ENCODE data around the gene FRMD6.
A peak's percentile ranks its signal among the peaks of the same experiment; 100 is the strongest.
"Not testable (repeated sequence)": the region's sequence is repeated elsewhere in the genome, so short reads cannot be mapped to it uniquely, and the experiment has no call there.

Gene FRMD6

DNA sequence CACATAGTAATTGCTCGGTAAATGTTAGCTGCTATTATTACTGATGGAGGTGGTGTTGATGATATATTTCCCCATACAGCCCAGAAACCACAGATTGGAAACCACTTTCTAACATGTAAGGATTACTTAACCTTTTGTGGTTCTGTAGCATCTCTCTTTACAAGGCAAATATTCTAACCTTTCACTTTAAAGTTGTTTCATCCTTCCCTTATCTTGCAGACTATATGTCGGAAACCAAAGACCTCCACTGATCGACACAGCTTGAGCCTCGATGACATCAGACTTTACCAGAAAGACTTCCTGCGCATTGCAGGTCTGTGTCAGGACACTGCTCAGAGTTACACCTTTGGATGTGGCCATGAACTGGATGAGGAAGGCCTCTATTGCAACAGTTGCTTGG is 75.8 kb downstream of the FRMD6 start:
- DNase-seq: no peak

DNA sequence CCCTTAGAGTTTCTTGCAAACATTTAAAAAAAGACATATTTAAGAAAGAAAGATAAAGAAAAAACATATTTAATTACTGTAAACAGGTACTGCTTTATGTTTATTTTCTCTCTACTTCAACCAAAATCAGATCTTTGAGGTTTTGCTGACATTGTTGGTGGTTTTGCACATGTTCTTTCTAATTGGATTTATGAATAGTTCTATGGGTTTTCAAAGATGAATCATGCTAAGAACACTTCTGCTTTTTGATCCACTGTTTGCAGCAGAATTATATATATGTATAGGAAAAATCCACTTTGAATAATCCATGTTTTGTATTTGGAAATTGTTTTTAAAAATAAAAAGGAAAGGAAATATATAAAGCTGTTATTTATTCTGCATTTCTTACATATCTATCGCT is 78.4 kb downstream of the FRMD6 start:
- no peak for DNase-seq

DNA sequence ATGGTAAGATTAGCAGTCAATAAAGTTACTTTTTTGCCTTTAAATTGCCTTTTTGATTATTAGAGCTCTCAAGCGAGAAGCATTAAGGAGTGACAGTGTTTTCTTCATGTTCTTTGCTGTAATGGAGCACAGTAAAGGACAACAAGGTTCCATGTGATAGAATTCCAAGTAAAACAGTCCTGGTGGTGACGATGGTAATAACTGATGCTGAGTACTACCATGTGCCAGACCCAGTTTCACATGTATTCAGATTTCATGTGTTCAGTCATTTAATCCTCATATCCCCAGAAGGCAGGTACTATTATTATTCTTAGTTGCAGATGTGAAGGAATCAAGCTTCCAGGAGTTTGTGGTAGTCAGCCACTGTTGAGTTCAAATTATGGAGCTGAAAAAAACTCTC is 79.0 kb downstream of the FRMD6 start:
- DNase-seq: no peak

DNA sequence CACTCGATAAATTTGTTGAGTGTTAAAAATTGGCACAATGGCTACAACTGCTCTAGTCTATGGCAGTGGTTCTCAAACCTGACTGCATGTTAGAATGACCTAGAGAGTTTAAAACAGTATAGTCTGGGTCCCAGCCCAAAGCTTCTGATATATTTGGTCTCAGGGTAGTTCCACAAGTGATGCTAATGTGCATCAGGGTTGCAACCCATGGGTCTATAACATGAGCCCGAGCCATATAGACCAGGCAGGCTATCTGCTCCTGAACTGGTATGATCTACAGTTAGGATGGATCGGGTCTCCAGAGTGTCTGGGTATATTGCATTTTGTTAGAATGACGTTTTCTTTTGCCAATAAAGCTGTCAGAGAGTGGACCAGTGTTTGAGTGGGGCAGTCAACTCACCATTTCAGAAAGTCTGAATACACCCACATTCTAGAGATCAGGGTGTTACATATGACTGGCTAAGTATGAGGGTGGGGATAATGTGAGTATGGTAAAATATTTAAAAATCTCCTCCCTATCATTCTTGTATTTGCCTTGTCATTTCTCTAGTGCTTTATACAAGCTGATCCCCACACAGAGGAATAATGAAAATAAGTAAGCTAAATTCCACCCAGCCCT is 80.9 kb downstream of the FRMD6 start:
- DNase-seq: no peak

DNA sequence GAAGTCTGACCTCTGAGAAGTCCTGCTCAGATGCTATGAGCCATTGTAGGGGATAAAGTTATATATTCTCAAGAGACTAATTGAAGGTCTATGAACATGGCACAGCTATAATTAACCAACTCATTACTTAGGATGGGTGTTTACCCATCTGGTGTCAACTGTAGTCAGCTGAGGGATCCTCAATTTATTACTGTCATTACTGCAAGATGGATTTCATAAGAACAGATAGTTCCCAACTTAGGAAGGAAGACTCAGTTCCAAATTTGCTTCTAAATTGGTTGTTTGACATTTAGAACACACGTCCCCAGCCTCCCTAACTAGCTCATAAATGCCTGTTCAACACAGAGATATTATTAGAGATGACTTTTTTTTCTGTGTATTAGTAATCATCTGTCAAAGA is 81.4 kb downstream of the FRMD6 start:
- no peak for DNase-seq

DNA sequence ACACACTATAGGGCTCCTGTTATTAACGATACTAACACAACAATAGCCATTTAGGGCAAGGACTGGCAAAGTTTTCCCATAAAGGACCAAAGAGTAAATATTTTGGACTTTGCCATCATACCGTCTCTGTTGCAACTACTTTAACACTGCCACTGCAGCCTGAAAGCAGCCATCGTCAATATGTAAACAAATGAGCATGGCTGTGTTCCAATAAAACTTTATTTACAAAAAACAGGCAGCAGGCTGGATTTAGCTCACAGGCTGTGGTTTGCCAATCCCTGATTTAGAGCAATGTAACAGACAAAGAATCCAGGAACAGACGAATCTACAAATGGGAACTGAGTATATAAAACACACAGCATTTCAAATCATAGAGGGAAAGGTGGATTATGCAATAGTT is 84.1 kb downstream of the FRMD6 start:
- no peak for DNase-seq

DNA sequence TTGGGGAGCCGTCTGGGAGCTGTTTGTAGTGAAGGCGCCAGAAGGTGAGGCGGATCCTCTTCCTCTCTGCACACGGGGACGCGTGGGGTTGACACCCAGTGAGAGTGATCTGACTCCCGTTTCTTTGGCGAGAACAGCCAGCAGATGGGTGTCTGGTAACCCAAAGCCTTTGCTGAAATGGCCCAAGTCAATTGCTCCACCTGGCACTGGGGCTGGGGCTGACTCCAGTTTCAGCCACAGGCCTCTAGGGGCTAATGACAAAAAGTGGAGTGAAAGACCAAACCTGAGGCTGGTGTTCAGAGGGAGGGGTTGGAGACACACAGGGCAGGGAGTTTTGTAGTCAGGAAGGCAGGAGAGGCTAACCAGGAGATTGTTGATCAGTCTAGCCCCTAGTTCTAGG is 87.0 kb downstream of the FRMD6 start:
- DNase-seq: no peak

DNA sequence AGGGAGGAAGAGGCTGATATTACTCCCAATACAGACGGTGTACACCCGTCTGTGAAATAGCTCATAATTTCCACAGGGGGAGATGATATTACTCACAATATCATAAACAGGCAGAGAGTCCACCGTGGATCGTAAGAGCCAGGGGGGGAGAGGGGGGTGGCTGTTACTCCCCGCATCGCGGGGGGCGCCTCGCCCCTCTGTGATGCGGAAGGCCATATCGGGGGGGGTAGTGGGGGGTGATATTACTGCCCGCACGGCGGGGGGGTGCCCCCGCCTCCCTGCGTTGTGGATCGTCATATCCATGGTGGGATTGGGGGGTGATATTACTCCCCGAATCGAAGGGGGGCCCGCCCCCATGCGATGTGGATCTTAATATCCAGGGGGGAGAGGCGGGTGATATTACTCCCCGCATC is 91.9 kb downstream of the FRMD6 start:
- no peak for DNase-seq

DNA sequence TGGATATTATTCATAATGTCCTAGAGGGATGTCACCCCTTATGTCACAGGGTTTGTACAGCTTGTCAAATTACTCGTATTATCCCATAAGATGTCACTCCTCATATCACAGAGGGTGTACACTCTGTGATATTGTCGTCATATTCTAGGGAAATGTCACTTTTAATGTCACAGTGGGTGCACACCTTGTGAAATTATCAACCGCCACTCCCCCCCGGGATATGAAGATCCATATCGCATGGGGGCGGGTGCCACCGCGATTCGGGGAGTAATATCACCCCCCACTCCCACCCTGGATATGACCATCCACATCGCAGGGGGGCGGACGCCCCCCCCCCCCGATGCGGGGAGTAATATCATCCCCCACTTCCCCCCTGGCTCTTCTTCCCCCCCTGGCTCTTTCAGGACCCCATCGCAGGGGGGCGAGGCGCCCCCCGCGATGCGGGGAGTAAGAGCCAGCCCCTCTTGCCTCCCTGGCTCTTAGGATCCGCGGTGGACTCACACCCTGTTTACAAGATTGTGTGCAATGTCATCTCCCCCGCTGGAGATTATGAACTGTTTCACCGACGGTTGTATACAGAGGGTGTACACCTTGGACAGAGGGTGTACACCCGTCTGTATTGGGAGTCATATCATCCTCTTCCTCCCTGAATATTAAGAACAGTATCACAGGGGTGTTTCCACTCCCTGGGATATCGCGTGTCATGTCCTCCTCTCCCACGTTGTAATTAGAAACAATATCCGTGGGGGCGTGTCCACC is 92.8 kb downstream of the FRMD6 start:
- DNase-seq: no peak

DNA sequence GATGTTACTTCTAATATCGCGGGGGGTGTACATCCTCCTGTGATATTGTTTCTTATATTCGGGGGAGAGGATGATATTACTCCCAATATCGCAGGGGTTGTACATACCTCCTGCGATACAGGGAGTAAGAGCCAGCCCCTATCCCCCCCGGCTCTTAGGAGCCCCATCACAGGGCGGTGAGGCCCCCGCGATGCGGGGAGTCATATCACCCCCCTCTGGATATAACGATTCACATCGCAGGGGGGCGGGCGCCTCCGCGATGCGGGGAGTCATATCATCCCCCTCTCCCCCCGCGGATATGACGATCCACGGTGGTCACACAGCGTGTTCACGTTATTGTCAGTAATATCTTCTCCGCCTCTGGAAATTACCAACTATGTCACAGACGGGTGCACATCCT is 95.1 kb downstream of the FRMD6 start:
- not testable (repeated sequence) for DNase-seq

DNA sequence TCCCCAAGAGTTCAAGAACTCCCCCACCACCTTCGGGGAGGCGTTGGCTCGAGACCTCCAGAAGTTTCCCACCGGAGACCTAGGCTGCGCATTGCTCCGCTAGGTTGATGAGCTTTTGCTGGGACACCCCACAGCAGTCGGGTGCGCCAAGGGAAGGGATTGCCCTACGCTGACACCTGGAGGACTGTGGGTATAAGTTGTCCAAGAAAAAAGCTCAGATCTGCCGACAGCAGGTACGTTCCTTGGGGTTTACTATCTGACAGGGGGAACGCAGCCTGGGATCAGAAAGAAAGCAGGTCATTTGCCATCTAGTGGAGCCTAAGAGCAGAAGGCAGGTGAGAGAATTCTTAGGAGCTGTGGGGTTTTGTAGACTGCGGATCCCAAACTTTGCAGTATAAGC is 98.8 kb downstream of the FRMD6 start:
- no peak for DNase-seq

DNA sequence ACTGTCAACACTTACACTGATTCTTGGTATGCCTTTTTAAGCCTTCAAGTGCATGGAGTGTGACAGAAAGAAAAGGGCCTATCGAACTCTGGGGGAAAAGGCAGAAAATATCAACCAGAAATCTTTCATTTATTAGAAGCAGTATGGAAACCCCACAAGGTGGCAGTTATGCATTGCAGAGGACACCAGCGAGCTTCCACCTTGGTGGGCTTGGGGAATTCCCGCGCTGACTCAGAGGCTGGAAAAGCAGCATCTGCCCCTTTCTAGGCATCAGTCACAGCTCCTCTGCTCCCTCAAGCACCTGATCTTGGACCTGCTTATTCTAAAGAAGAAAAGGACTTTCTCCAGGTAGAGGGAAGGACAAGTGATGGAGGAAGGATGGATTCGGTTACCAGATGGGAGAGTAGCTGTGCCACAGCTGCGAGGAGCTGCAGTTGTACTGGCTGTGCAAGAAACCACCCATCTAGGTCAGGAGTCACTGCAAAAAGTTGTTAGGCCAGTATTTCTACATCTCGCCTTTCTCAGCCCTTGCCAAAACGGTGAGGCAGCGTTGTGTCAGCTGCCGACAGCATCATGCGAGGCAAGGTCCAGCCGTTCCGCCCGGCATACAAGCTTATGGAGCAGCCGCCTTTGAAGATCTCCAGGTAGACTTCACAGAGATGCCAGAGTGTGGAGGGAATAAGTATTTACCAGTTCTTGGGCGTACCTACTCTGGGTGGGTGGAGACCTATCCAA is 100.1 kb downstream of the FRMD6 start:
- DNase-seq: not testable (repeated sequence)

DNA sequence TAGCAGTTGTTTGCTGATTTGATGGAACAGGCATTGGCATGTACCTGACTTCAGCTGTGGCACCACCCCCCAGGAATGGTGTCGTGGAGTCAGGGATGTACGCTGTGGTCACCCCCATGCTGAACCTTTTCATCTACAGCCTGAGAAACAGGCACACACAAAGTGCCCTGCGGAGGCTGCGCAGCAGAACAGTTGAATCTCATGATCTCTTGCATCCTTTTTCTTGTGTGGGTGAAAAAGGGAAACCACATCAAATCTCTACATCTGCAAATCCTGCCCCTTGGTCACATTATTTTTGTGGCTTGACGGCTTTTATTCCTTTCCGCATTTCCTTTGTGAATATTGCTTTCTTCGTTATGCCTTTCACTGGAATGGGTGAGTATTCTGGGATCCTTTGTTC is 106.0 kb downstream of the FRMD6 start:
- not testable (repeated sequence) for DNase-seq

DNA sequence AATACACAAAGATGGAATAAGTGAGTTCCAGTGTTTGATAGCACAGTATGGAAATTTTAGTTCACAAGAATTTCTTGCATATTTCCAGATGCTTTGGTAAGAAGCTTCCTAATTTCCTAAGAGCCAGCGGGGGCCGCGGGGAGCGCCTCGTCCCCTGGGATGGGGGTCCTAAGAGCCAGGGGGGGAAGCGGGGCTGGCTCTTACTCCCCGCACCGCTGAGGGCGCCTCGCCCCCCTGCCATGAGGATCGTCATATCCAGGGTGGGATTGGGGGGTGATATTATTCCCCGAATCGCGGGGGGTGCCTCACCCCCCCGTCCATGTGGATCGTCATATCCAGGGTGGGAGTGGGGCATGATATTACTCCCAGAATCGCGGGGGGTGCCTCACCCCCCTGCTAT is 108.2 kb downstream of the FRMD6 start:
- DNase-seq: no peak

DNA sequence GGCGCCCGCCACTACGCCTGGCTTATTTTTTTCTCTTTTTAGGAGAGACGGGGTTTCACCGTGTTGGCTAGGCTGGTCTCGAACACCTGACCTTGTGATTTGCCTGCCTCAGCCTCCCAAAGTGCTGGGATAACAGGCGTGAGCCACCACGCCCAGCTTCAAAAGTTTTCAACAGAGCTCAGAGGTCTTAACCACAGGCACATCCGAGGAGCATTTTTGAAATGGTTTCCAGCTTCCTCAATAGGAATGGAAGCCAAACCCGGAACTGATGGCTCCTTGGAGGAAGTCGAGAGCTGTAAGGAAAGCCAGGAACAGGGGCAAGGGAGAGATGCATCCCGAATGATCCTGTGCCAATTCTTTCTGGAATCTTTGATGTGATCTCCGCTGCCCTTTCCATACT is 114.0 kb downstream of the FRMD6 start:
- DNase-seq: not testable (repeated sequence)

DNA sequence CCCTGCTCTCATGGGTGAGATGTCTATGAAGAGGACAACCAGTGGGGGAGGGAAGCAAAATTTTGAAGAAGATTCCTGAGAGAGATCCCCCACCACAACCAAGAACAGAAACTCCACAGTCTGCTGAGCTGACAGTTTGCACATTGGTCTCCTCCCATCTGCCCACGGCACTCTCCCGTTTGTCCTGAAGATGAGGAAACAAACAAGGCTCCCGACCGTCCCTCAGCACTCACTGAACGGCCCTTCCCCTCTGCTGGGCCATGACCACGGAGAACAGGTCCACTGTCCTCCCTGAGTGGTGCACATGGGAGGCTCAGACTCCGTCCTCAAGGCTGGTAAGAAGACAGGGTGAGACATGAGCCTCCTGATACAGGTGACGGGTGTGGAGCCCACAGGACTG is 114.9 kb downstream of the FRMD6 start:
- DNase-seq: not testable (repeated sequence)

DNA sequence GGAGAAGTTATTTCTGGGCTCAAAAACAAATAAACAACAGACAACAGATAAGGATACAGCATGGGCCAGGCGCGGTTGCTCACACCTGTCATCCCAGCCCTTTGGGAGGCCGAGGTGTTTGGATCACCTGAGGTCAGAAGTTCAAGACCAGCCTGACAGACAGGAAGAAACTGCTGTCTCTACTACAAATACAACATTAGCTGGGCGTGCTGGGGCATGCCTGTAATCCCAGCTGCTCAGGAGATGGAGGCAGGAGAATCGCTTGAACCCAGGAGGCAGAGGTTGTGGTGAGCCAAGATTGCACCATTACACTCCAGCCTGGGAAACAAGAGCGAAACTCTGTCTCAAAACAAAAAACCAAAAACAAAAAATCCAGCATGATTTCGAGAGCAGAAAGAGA is 117.6 kb downstream of the FRMD6 start:
- DNase-seq: not testable (repeated sequence)

DNA sequence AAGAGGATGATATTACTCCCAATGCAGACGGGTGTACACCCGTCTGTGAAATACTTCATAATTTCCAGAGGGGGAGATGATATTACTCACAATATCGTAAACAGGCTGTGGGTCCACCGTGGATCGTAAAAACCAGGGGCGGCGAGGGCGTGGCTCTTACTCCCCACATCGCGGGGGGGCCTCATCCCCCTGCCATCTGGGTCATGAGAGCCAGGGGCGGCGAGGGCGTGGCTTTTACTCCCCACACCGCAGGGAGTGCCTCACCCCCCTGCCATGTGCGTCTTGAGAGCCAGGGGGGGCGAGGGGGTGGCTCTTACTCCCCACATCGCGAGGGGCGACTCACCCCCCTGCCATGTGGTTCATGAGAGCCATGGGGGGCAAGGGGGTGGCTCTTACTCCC is 122.5 kb downstream of the FRMD6 start:
- DNase-seq: no peak

DNA sequence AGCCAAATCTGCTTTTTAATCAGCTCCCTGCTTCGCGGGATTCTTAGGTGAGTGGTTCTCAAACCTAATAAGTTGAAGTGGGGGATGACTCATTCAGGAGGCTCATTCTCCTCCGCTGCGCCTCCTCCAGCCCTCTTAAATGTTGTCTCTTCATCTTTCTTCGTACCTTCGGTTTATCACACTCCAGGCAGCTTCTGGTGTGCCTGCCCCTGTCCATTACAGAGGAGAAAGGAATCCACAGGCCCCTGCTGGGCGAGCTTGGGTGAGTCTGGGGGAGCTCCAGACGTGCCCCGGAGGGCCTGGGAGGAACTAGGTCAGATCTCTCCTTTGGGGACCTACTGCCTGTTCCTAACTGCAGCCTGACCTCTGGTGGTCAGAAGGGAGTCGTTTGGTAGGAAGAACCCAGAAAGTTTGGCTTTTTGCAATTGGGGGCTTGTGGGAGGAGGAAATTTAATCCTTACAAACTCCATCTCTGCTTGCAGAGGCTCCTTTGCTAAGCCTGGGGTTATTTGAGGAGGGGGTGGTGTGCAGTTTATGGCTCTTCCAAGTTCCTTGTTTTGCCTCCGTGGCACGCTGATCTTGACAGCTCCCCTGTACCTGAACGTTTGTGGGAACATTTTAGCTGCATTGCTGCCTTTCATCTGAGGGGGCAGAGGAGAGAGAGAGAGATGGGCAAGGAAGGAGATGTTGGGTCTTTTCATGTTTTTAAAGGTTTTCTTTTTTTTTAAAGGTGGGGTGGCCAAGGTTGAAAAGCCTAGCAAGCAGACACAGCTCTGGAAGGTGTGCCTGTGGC is 124.6 kb downstream of the FRMD6 start:
- peak; percentile 71 for DNase-seq

DNA sequence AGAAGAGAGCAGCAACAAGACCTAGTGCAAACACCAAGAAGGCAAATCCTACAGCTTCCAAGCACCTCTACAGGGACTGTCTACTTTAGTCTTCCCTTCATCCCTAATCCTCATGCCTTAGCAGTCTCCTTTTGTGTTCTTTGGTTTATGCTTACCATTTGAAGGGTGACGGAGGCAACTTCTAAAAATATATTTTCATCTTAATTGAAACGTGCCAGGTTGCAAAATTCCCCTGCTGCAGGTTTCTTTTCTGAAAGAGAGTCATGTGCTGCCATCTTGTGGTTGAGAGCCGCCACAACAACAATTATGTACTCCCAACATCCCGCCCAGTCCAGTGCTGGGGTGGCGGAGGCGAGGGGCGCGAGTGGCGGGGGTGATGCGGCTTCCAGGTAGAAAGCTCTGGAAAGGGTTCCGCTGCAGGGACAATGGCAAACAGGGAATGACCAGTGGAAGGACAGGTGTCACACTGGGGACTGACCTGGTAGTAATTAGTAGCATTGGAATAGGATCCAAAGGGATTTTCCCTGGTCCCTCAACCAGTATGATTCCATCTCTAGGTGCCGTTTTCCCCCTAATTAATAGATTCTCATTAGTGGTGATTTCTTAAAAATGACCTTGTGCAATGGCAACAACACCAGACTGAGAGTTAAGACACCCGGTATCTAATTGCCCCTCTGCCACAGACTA is 128.4 kb downstream of the FRMD6 start:
- DNase-seq: peak; percentile 72
